HG02571 (cell line): ENCODE data around the gene DNM1L.

Source experiments
- ATAC-seq: cut with Tn5 transposase; IDR thresholded peaks from one replicate; pipeline ENCODE4 v1.9.1; 2021; ENCODE audit warnings: mild to moderate bottlenecking, moderate library complexity; ENCODE audit not compliant: unreplicated experiment

DNM1L gene

GRCh38 chr12:32755654-32756475 lies 76.8 kb downstream of the DNM1L start, which contains the start of gene YARS2:
Gene YARS2, minus strand, starts transcription at chr12:32755897. Its CDS starts 23 bp downstream, at chr12:32755874.
- ATAC-seq, result peak; percentile 92

GRCh38 chr12:32756476-32757066 lies 77.5 kb downstream of the DNM1L start:
- no peak for ATAC-seq

DNA sequence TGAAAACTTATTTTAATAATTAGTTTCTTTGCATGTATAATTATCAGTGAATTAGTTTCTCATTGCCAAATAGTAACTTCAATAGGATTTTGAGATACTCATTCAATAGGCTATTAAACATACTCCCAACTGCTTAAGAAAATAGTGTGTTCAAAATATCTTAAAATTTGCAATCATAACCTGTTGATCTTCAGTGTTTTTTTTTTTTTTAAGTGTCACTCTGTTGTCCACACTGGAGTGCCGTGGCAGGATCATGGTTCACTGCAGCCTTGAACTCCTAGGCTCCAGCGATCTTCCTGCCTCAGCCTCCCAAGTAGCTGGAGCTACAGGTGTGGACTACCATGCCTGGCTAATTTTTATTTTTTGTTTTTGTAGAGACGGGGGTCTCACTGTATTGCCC lies 78.1 kb downstream of the DNM1L start:
- ATAC-seq, result no peak

DNA sequence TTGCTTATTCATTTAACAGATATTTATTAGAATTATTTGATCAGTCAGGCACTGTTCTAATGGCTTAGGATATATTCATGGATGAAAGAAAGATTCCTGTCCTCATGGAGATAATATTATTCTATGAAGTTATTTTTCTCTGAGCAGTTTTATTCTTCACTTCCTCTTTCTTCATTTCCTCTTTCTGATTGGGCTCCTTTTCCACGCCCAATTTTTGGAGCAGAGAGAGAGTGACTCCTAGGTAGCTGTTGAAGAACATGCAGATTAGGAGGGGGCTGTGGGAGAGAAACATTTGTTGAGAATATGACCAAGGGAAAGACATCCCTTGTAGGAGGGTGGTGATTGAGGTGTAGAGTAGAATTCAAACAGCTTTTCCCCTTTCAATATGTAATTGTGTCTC lies 82.6 kb downstream of the DNM1L start:
- ATAC-seq, result no peak

GRCh38 chr12:32765906-32766305 lies 86.8 kb downstream of the DNM1L start:
- ATAC-seq, result no peak

- ATAC-seq, result no peak
Measured at GRCh38 chr12:32768518-32768917, 89.4 kb downstream of the DNM1L start.

- ATAC-seq, result no peak
Measured at GRCh38 chr12:32770141-32770540, 91.0 kb downstream of the DNM1L start.

GRCh38 chr12:32773691-32774090 lies 94.6 kb downstream of the DNM1L start:
- ATAC-seq, result no peak

DNA sequence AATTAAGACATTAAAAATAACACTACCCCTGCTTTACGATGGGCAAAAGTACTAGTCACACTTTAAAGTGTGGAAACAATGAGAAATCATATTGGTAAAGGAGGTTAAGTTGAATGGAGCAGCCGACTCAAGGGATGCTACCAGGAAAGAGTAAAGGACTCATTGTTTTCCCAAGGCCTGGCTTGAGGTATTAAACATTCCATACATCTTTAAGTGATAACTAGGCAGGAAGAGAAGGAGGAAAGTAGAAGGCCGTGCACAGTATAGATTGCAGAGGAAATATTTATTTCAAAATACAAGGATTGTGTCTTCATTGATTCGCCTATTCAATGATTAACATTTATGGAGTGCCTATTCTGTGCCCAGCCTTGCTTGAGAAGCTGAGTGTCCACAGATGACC lies 97.2 kb downstream of the DNM1L start:
- no peak for ATAC-seq

DNA sequence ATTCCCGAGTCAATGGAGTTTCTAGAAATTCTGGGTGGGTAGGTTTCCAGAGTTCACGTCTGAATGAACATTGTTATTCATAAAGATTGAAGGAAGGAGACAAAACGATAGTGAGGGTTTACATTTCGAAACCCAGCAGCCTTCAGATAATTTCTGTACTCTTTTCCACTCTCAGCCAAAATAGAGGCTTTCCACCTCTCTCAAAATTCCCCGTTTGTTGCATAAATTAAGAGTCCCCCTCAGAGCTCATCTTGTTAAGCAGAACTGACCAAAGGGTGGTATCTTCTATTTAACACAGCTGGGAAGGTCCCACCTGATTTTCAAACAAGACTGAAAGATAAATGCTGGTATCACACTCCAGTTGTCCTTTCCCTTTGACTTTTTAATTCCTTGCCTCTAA lies 98.1 kb downstream of the DNM1L start:
- ATAC-seq, result no peak

GRCh38 chr12:32777691-32778175 lies 98.6 kb downstream of the DNM1L start:
- ATAC-seq, result no peak

DNA sequence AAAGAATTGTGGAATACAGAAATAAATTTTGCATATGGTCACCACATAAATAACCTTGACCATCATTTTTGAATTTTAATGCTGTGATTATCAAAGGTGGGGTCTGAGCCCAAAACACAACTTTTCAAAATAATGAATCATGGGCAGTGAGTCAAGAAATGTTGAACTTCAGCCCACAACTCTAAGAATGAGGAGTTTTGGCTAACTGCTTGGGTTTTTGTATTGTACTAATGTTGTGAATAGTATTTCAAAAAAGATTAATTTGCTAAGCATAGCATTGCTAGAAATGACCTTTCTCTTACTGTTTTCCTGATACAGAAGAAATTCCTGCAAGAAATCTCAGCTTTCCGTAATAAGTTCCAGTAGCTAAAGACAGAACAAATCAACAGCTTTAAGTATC lies 101.0 kb downstream of the DNM1L start:
- ATAC-seq, result no peak

GRCh38 chr12:32783029-32783428 lies 103.9 kb downstream of the DNM1L start:
- ATAC-seq, result no peak

DNA sequence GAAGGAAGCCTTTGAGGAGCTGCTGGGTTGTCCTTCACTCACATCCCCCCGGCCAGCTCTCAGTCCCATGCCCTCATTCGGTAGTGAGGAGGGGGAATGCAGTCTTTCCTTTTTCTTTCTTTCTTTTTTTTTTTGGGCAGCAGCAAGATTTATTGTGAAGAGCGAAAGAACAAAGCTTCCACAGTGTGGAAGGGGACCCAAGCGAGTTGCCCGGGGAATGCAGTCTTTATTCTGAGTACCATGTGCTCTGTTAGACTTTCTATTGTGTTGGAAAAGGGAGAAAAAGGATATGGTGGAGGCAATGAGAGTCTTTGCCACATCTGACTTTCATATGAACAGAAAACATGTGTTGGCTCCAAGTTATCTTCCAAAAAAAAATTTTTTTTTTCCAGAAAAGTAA lies 106.5 kb downstream of the DNM1L start:
- ATAC-seq, result no peak

DNA sequence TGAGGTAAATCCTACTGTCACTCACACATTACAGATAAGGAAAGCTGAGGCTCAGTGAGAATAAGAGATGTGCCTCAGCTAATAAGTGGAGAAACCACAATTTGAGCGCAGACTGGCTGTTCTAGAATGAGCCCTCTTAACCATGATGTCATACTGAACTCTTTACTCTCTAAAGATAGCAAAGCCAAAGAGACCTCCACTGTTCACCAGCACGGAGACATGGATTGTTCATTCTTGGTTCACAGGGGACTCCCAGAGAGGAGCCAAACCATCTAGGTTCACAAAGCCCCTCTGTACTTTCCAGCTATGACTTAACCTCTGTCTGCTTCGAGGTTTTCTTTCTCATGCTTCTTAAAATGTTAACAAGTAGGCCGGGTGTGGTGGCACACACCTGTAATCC lies 109.3 kb downstream of the DNM1L start:
- ATAC-seq, result no peak

GRCh38 chr12:32789446-32789845 lies 110.3 kb downstream of the DNM1L start:
- no peak for ATAC-seq

DNA sequence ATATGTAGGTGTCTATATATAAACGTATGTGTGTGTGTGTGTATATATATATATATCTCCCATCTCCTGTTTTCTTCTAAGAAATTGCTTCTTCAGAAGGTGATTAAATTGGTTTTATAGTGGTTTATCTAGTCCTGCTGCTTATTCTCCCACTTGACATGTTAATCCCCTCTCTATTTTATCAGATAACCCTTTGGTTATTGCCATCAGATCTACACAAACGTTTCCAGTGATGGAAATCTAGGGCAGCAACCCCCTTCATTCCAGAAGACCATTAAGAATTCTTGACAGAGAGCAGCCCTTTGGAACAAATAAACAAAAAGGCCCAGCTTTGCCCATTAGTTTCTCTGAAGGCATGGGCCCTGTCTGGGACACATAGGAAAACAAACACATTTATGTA lies 110.8 kb downstream of the DNM1L start:
- no peak for ATAC-seq

DNA sequence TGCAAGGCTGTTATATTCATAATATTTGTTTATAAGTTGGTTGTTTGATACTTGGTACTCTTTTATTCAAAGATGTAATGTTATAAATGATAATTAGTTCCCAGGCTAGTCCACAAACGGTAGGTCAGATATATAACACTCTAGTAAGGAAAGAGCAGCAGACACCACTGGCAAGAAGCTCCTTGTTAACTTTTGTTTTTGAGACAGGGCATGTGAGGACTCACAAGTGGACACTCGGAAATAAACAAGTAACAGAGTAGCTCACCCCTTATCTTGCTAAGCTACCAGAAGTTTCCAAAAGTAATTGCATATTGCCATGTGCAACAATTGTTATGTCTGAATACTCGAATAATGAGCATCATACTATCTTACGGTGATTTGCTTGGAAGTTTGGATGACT lies 115.2 kb downstream of the DNM1L start:
- ATAC-seq, result no peak
